Glutamatergic neuron (in vitro differentiated cells): ENCODE data around the gene SLCO3A1. TPM values are rescaled to one million over a fixed set of nuclear protein-coding genes. Genes with fewer than 3 reads are reported as not detected.

Experiments used
- DNase-seq: peaks from one replicate; pipeline ENCODE4 v3.0.0; 2022
- H3K27ac Mint-ChIP-seq: one replicate; pipeline ENCODE4 v1.8.0; 2020; ENCODE audit warnings: mild to moderate bottlenecking, mixed read lengths, inconsistent platforms; ENCODE audit not compliant: unreplicated experiment
- H3K27me3 Mint-ChIP-seq: one replicate; pipeline ENCODE4 v1.8.0; 2020; ENCODE audit warnings: mild to moderate bottlenecking, moderate library complexity, mixed read lengths, inconsistent platforms; ENCODE audit not compliant: unreplicated experiment
- H3K36me3 Mint-ChIP-seq: one replicate; pipeline ENCODE4 v1.8.0; 2020; ENCODE audit warnings: mild to moderate bottlenecking, mixed read lengths, inconsistent platforms; ENCODE audit not compliant: unreplicated experiment
- H3K4me1 Mint-ChIP-seq: one replicate; pipeline ENCODE4 v1.8.0; 2020; ENCODE audit warnings: mild to moderate bottlenecking, low read depth, mixed read lengths, inconsistent platforms; ENCODE audit not compliant: unreplicated experiment
- H3K4me3 Mint-ChIP-seq: one replicate; pipeline ENCODE4 v1.8.0; 2020; ENCODE audit warnings: mild to moderate bottlenecking, mixed read lengths, inconsistent platforms; ENCODE audit not compliant: unreplicated experiment
- H3K9me3 Mint-ChIP-seq: one replicate; pipeline ENCODE4 v1.8.0; 2020; ENCODE audit warnings: mild to moderate bottlenecking, moderate library complexity, mixed read lengths, inconsistent platforms; ENCODE audit not compliant: unreplicated experiment
- CTCF ChIP-seq: fragments of 200-600 bp; sonication (generic); IDR thresholded peaks from one replicate; pipeline ENCODE4 v1.5.0; 2021; ENCODE audit not compliant: partially characterized antibody, unreplicated experiment
- total RNA-seq: library from RNA; stranded (reverse); fragmentation: NEBNext Ultra II Directional; extraction: Animal tissue kit (Norgen Biotek cat#: 25700); gene quantifications from one replicate; pipeline ENCODE4 v1.2.1, GENCODE V29; 2021; ENCODE audit not compliant: unreplicated experiment

SLCO3A1 gene
- total RNA-seq, 1 donor from 2014 or later: 27.9 TPM

GRCh38 chr15:91824256-91824655 is 29.3 kb upstream of the SLCO3A1 start:
- Mint-ChIP-seq H3K4me1 (no peaks in the 10 kb centered on the region), H3K27ac (no peak overlapping the region), H3K36me3 (no peaks in the 10 kb centered on the region), H3K4me3 (no peak overlapping the region), H3K9me3 (peaks cover 1% of the 10 kb centered on the region), H3K27me3 (no peaks in the 10 kb centered on the region)
- no peak for TF ChIP-seq CTCF
- no peak for DNase-seq

- Mint-ChIP-seq H3K9me3 (peaks cover 1% of the 10 kb centered on the region), H3K36me3 (no peaks in the 10 kb centered on the region), H3K4me3 (no peak overlapping the region), H3K27me3 (no peaks in the 10 kb centered on the region), H3K27ac (no peak overlapping the region), H3K4me1 (no peaks in the 10 kb centered on the region)
- TF ChIP-seq CTCF: no peak
- no peak for DNase-seq
Measured at GRCh38 chr15:91826443-91826842, 27.1 kb upstream of the SLCO3A1 start.

- H3K27ac Mint-ChIP-seq: no peak overlapping the region
- no peaks in the 10 kb centered on the region for H3K9me3 Mint-ChIP-seq
- H3K27me3 Mint-ChIP-seq: no peaks in the 10 kb centered on the region
- peaks cover 10% of the 10 kb centered on the region for H3K36me3 Mint-ChIP-seq
- no peak overlapping the region for H3K4me3 Mint-ChIP-seq
- H3K4me1 Mint-ChIP-seq: peaks cover 1% of the 10 kb centered on the region
- DNase-seq: no peak
- TF ChIP-seq CTCF: no peak
Measured at GRCh38 chr15:91833056-91833455, 20.5 kb upstream of the SLCO3A1 start.

GRCh38 chr15:91839867-91840266 is 13.6 kb upstream of the SLCO3A1 start:
- peaks cover 5% of the 10 kb centered on the region for H3K36me3 Mint-ChIP-seq
- no peak for DNase-seq
- no peaks in the 10 kb centered on the region for H3K9me3 Mint-ChIP-seq
- H3K4me3 Mint-ChIP-seq: no peak overlapping the region
- H3K27ac Mint-ChIP-seq: no peak overlapping the region
- no peaks in the 10 kb centered on the region for H3K27me3 Mint-ChIP-seq
- TF ChIP-seq CTCF: no peak
- H3K4me1 Mint-ChIP-seq: peaks cover 1% of the 10 kb centered on the region

- no peak for TF ChIP-seq CTCF
- Mint-ChIP-seq H3K4me1 (peaks cover 5% of the 10 kb centered on the region), H3K27me3 (no peaks in the 10 kb centered on the region), H3K4me3 (no peak overlapping the region), H3K9me3 (no peaks in the 10 kb centered on the region), H3K27ac (no peak overlapping the region), H3K36me3 (no peaks in the 10 kb centered on the region)
- no peak for DNase-seq
Measured at GRCh38 chr15:91841861-91842260, 11.6 kb upstream of the SLCO3A1 start.
